ENCODE data around the gene DOK3.
A peak's percentile ranks its signal among the peaks of the same experiment; 100 is the strongest.

Gene DOK3

DNA sequence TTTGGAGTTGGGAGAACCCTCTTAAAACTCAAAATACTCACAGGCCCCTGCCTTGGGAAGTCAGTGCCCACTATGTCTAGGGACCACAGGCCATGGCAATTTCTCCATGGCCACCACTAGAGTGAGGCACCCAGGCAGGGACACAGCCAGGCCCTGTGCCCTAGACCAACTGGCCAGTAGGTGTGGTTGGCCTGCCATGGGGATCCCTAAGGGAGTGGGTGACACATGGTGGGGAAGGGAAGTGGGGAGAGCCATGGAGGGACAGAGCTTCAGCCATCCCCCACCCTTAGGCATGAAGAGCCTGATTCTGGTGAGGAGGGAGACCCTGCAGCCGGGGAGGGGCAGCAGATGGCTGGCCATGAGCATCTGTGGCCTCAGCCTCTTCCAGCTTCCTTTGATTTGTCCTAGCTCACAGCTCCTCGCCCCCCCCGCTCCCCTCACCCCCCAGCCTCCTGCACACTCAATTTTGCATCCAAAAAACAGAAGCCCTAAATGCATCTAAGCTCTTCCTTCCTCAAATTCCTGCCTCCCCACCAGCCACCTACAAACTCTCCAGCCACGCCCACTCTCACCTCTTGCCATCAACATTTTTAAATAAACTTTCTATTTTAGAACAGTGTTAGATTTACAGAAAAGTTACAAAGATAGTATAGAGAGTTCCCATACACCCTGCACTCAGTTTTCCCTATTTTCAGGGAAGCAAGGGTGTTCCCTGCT, 34.6 kb downstream of the DOK3 start:
- no peaks in the 10 kb centered on the region for H3K9me3 ChIP-seq (ENCODE audit: control insufficient read depth, low read length)
- H3K4me1 ChIP-seq (ENCODE audit: control insufficient read depth, insufficient read depth, low read length), result peaks cover 57% of the 10 kb centered on the region
- no peaks in the 10 kb centered on the region for H3K36me3 ChIP-seq (ENCODE audit: control insufficient read depth, insufficient read depth, low read length, severe bottlenecking)
- H3K27me3 ChIP-seq (replicated peaks; ENCODE audit: control insufficient read depth, insufficient read depth, low read length), result no peaks in the 10 kb centered on the region
- H3K4me3 ChIP-seq (ENCODE audit: low read length), result no peak overlapping the region
- peak; percentile 21 for DNase-seq (ENCODE audit: low read depth)
- H3K9ac ChIP-seq (ENCODE audit: low read length), result no peak overlapping the region

DNA sequence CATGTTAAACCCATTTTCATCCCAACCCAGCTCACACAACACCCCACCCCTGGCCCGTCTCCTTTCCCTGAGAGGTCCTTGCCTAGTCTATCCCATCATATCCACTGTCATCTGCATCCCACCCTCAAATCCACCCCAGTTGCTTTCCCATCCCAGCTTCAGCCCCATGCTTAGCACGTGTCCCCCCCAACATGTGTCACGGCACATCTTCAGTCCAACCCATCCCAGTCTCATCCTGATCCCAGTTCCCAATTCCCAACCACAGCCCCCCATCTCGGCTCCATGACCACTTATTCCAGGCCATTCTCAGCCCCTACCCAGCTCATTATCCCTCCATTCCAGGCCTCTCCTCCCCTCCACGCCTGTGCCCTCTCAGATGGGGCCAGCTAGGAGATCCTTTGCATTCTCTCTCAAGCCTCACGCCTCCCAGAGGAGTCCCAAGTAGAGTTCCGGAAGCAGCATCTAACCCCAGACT, 35.6 kb downstream of the DOK3 start:
- Histone ChIP-seq H3K9me3 (ENCODE audit: control insufficient read depth, low read length) (no peaks in the 10 kb centered on the region), H3K9ac (ENCODE audit: low read length) (peak overlapping the region; percentile 46), H3K36me3 (ENCODE audit: control insufficient read depth, insufficient read depth, low read length, severe bottlenecking) (no peaks in the 10 kb centered on the region), H3K27me3 (replicated peaks; ENCODE audit: control insufficient read depth, insufficient read depth, low read length) (no peaks in the 10 kb centered on the region), H3K4me3 (ENCODE audit: low read length) (no peak overlapping the region), H3K4me1 (ENCODE audit: control insufficient read depth, insufficient read depth, low read length) (peaks cover 57% of the 10 kb centered on the region)
- no peak for DNase-seq (ENCODE audit: low read depth)

DNA sequence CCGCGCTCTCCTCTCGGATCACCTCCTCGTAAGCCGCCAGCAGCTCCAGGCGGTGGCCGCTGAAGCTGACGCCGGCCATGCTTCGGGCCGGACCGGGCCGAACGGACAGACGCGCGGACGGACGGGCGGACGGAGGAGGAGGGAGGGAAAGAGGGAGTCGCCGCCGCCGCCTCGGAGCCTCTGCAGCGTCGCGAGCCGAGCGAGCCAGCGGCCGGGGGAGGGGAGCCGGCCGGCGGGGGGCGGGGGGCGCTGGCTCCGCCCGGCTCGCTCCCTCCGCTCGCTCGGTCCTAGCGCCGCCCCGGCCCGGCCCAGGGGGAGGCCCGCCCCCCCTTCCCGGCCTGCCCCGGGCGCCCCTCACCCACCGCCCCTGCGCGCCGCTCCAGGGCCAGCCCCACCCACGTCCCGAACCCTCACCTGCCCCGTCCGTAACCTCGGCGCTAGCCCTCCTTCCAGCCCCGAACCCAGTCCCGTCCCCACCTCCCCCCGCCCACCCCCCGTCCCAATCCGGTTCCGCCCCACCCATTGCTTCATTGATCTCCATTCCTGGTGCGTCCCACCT, 36.1 kb downstream of the DOK3 start, which contains the start of gene DBN1:
Gene DBN1 (minus strand): TSS at position 192 of the 559 bp plus-strand sequence. CDS start 113 bp downstream, at position 79.
- peak; percentile 87 for DNase-seq (ENCODE audit: low read depth)

DNA sequence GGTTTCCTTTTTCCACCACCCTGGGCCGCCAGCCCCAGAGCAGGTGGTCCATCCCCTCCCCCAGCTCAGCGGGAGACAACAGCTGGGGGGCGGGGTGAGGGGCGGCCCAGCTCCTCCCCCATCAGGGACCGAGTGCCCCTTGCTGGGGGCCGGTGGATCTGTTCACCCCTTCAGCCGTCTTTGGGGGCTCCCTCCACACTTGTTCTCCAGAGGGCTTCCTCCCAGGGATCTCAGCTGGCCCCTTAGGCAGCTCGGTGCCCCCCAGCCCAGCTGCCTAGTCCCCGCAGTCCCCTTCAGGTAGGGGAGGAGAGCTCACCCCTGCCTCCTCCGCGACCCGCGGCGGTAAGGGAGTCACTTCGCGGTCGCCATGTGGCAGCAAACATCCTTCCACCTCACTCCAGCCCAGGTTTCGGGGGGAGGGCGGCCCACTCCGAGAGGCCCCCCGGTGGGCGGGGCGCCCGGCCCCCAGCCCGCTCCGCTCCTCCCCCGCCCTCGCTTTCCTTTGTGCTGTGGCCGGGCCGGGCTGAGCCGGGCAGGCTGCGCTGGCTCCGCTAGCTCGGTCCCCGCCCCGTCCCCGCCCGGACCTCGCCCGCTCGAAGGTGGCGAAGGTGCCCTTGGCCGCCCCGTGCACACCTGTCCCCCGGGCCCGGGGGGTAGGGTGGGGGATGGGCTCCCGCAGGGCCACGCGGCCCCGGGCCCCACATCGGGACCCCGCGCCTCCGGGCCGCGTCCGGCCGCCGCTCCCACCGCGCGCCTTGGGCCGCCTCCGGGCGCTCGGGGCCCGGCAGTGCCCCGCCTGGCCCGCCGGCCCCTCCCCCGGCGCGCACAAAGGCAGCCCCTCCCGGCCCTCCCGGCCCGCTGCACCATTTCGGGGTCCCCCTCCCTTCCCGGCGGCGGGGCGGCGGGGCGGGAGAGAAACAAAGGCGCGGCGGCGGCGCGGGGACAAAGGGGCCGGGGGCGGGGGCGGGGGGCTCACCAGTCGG, 36.9 kb downstream of the DOK3 start:
- peaks cover under 1% of the 10 kb centered on the region for H3K36me3 ChIP-seq (ENCODE audit: control insufficient read depth, insufficient read depth, low read length, severe bottlenecking)
- peaks cover 53% of the 10 kb centered on the region for H3K4me1 ChIP-seq (ENCODE audit: control insufficient read depth, insufficient read depth, low read length)
- H3K27me3 ChIP-seq (replicated peaks; ENCODE audit: control insufficient read depth, insufficient read depth, low read length), result no peaks in the 10 kb centered on the region
- no peaks in the 10 kb centered on the region for H3K9me3 ChIP-seq (ENCODE audit: control insufficient read depth, low read length)
- DNase-seq (ENCODE audit: low read depth), result peak; percentile 66
- peak overlapping the region; percentile 87 for H3K9ac ChIP-seq (ENCODE audit: low read length)
- H3K4me3 ChIP-seq (ENCODE audit: low read length), result peak overlapping the region; percentile 82

More for the DNA sequence above, 36.1 kb downstream of the DOK3 start, which contains the start of gene DBN1:
- H3K27me3 ChIP-seq (replicated peaks; ENCODE audit: control insufficient read depth, insufficient read depth, low read length), result no peaks in the 10 kb centered on the region
- H3K4me3 ChIP-seq (ENCODE audit: low read length), result peak within 1 kb of the TSS; percentile 82
- H3K9ac ChIP-seq (ENCODE audit: low read length), result peak within 1 kb of the TSS; percentile 87
- no peaks in the 10 kb centered on the region for H3K9me3 ChIP-seq (ENCODE audit: control insufficient read depth, low read length)
- peaks cover 55% of the 10 kb centered on the region for H3K4me1 ChIP-seq (ENCODE audit: control insufficient read depth, insufficient read depth, low read length)
- H3K36me3 ChIP-seq (ENCODE audit: control insufficient read depth, insufficient read depth, low read length, severe bottlenecking), result no peaks in the 10 kb centered on the region

DNA sequence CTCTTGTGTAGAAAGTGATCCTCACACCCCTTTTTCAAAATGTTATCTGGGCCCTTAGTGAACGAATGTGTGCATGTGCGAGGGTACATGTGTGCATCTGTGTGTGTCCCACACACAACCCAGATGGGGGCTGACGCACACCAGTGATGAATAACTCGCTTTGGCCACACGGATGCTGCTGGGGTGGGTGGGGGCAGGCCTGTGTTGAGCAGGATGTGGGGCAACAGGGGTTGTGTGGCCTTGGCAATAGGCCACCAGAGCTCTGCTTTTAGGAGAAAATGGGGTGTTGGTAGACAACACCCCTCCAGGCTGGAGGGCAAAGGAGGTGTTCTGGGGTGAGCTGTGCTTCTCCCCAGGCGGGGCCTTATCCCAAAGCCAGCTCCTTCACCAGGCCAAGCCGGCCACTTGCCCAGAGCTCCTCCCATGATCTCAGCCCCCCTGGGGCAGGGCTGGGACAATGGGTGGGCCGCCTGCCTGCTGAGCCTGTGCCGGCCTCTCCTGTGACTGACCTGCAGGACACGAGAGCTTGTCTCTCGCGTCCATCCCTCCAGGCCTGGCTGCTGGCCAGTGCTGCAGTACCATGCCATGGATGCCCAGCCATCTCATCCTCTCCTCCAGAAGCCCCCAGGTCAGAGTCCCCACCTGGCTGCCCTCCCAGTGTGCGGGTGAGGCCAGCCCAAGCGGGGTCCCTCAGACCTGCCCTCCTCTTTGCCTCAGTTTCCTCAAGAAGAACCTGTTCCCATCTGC, 37.8 kb downstream of the DOK3 start:
- H3K4me3 ChIP-seq (ENCODE audit: low read length), result peak overlapping the region; percentile 82
- H3K36me3 ChIP-seq (ENCODE audit: control insufficient read depth, insufficient read depth, low read length, severe bottlenecking), result peaks cover 11% of the 10 kb centered on the region
- peak; percentile 45 for DNase-seq (ENCODE audit: low read depth)
- H3K9me3 ChIP-seq (ENCODE audit: control insufficient read depth, low read length), result no peaks in the 10 kb centered on the region
- H3K4me1 ChIP-seq (ENCODE audit: control insufficient read depth, insufficient read depth, low read length), result peaks cover 48% of the 10 kb centered on the region
- no peaks in the 10 kb centered on the region for H3K27me3 ChIP-seq (replicated peaks; ENCODE audit: control insufficient read depth, insufficient read depth, low read length)
- peak overlapping the region; percentile 87 for H3K9ac ChIP-seq (ENCODE audit: low read length)

DNA sequence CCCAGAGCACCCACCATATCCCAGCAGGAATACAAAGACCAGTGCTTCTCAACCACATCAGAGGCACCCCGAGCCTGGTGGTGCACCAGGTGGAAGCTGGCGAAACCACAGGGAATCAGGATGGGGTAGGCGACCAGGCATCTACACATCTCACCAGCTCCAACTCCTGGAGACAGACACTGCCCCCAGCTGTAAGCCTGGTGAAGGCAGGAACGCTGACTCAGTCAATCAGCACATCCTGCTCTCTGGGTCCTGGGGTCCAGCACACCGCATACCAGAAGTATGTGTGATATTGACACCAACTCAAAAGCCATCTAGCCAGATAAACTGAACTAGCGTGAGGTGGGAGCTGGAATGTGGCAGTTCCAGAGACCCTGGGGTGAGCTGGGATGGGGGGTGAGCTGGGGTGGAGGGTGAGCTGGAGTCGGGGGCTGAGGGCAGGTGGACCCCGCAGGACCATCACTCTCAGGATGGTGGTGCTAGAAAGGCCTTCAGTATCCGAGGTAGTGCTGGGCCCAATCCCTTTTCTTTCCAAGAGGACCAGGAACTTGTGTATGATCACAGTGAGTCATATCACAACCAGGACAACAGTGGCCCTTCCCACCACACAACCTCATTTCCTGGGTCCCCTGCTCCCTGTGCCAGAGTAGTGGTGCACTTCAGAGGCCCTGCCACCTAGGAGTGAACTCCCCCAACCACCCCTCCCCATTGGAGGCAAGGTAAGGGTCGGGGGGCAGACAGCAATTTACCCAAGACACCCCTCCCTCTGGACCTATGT, 38.7 kb downstream of the DOK3 start:
- H3K4me1 ChIP-seq (ENCODE audit: control insufficient read depth, insufficient read depth, low read length), result peaks cover 44% of the 10 kb centered on the region
- DNase-seq (ENCODE audit: low read depth), result peak; percentile 31
- peaks cover 19% of the 10 kb centered on the region for H3K36me3 ChIP-seq (ENCODE audit: control insufficient read depth, insufficient read depth, low read length, severe bottlenecking)
- H3K9me3 ChIP-seq (ENCODE audit: control insufficient read depth, low read length), result no peaks in the 10 kb centered on the region
- no peaks in the 10 kb centered on the region for H3K27me3 ChIP-seq (replicated peaks; ENCODE audit: control insufficient read depth, insufficient read depth, low read length)
- H3K9ac ChIP-seq (ENCODE audit: low read length), result peak overlapping the region; percentile 87
- peak overlapping the region; percentile 82 for H3K4me3 ChIP-seq (ENCODE audit: low read length)

DNA sequence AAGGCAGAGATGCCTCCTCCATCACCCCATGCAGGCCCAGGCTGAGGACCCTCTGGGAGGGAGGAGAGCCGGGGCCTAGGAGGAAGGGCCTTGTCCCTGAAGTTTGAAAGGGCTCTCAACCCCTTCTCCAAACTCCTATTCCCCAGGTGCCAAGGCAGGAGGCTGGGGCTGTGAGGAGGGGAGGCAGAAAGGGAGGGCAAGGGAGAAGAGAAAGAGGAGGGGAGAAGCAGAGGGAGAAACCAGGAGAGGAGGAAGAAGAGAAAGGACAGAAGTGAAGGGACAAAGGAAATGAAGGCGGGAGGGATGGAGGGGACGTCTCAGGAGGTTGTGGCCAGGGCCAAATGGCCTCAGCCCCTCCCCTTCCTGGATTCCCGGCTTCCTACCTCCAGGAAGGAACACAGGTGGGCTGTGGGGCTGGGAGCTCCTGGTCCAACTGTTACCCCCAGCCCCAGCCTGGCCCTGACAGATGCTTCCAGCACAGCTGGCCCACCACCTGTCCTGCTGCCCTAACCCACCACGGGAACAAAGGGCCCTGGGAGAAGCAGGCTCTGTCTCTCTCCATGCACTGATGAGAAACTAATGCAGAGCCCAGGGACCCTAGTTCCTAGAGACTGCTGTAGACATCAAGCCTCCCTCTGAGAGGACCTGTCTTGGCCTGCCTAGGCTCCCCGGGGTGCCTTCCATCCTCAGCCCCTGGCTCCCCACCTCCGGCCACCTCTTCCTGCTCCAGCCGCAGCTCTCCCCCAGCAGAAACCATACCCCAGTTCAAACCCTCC, 39.7 kb downstream of the DOK3 start:
- no peaks in the 10 kb centered on the region for H3K9me3 ChIP-seq (ENCODE audit: control insufficient read depth, low read length)
- H3K9ac ChIP-seq (ENCODE audit: low read length), result peak overlapping the region; percentile 57
- peaks cover 44% of the 10 kb centered on the region for H3K4me1 ChIP-seq (ENCODE audit: control insufficient read depth, insufficient read depth, low read length)
- H3K4me3 ChIP-seq (ENCODE audit: low read length), result no peak overlapping the region
- DNase-seq (ENCODE audit: low read depth), result no peak
- H3K36me3 ChIP-seq (ENCODE audit: control insufficient read depth, insufficient read depth, low read length, severe bottlenecking), result peaks cover 29% of the 10 kb centered on the region
- no peaks in the 10 kb centered on the region for H3K27me3 ChIP-seq (replicated peaks; ENCODE audit: control insufficient read depth, insufficient read depth, low read length)

DNA sequence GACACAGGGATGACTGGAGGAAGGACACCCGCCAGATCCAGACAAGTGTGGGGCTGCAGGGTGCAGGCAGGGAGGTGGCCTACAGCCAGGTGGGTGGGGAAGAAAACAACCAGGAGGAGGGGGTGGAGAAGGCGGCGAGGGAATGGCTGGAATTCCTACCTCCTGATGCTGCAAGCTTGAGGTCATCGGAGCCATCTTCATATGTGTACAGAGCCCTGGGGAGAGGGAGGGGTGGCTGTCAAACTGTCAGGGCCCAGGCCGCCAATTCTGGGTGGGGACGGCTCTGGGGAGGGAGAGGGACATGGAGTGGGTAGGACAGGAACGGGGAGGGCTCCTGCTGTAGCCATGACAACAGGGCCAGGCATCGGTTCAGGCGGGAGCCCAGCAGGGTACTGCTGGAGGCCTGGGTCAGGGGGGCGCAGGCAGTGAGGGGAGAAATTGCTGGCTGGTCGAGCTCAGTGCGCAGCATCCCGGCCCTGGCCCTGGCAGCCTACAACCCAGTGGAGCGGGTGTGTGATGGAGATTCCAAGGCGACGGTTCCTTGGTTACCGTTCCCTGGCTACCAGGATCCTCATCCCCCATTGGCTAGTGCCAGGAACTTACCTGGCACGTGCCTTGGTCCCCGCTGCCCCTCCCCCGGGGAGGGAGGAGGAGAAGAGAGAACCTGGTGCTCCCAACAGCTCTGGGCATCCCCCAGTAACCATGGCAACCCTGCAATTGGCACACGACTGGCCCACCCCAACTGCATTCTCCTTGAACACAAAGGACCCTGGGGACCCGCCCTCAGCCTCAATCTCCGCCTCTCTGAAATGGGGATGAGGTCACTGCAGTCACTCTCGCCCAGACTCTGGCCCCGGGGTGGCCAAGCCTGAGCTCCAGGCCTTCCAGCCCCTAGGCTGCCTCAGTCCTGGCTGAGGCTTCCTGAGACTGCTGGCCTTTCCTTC, 40.7 kb downstream of the DOK3 start:
- H3K9me3 ChIP-seq (ENCODE audit: control insufficient read depth, low read length), result no peaks in the 10 kb centered on the region
- H3K4me1 ChIP-seq (ENCODE audit: control insufficient read depth, insufficient read depth, low read length), result peaks cover 38% of the 10 kb centered on the region
- no peak overlapping the region for H3K4me3 ChIP-seq (ENCODE audit: low read length)
- H3K9ac ChIP-seq (ENCODE audit: low read length), result peak overlapping the region; percentile 57
- H3K36me3 ChIP-seq (ENCODE audit: control insufficient read depth, insufficient read depth, low read length, severe bottlenecking), result peaks cover 29% of the 10 kb centered on the region
- peak; percentile 36 for DNase-seq (ENCODE audit: low read depth)
- no peaks in the 10 kb centered on the region for H3K27me3 ChIP-seq (replicated peaks; ENCODE audit: control insufficient read depth, insufficient read depth, low read length)

DNA sequence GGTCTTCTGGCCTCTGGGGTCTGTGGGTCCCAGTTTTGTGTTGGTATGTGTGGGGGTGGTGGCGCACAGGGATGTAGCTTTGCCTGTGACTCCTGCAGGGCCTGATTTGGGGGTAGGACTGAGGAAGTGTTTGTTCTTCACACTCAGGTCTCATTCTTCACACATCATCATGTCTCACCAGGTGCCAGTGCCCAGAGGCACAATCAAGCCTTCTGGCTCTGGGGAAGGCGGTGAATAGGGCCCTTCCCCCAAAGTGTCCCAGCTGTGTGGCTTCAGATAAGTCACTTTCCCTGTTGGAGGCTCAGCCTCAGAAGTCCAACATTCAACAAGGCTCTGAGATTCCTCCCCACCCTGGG, 41.3 kb downstream of the DOK3 start:
- H3K27me3 ChIP-seq (replicated peaks; ENCODE audit: control insufficient read depth, insufficient read depth, low read length), result no peaks in the 10 kb centered on the region
- H3K9ac ChIP-seq (ENCODE audit: low read length), result no peak overlapping the region
- no peaks in the 10 kb centered on the region for H3K9me3 ChIP-seq (ENCODE audit: control insufficient read depth, low read length)
- no peak for DNase-seq (ENCODE audit: low read depth)
- H3K4me3 ChIP-seq (ENCODE audit: low read length), result no peak overlapping the region
- H3K4me1 ChIP-seq (ENCODE audit: control insufficient read depth, insufficient read depth, low read length), result peaks cover 36% of the 10 kb centered on the region
- peaks cover 33% of the 10 kb centered on the region for H3K36me3 ChIP-seq (ENCODE audit: control insufficient read depth, insufficient read depth, low read length, severe bottlenecking)

Measured in adipocyte (in vitro differentiated cells).